GM23248 (cell line): ENCODE data around the gene EBLN2.

Experiments used
- EZH2 ChIP-seq: fragments of 200-600 bp; sonication (generic); IDR thresholded peaks from 2 replicates; pipeline ENCODE4 v1.6.1; 2018; ENCODE audit warnings: antibody characterized with exemption, mild to moderate bottlenecking; ENCODE audit not compliant: insufficient read depth, poor library complexity, severe bottlenecking
- EZH2phosphoT487 ChIP-seq: fragments of 200-600 bp; sonication (generic); IDR thresholded peaks from 2 replicates; pipeline ENCODE4 v1.6.1; 2018; ENCODE audit warnings: antibody characterized with exemption, moderate library complexity, mild to moderate bottlenecking, low read depth; ENCODE audit not compliant: insufficient read depth

DNA sequence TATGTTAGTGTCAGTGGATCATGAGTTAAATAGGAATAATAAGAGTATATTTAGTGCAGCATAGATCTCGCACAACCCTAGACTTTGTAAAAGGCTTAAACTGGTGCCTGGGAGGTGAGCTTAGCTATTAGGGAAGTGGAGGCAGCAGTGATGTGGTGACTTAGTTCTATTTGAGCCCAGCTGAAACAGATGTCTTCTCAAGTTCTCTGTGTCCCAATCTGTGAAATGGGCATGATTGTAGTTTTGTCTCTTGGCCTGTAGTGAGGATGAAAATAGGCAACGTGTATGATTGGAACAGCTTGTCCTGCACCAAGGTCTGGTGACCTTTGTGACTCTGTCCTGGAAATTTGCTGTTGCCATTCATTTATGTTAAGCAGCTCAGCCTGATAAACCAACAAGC is 34.7 kb downstream of the EBLN2 start:
- TF ChIP-seq EZH2phosphoT487 (no peak), EZH2 (no peak)
